T47D (cell line): ENCODE data around the gene LTF.

ENCODE experiments used
- DNase-seq, 2 experiments: peaks; one replicate each; pipeline versions ENCODE4 v3.0.0 to v3.0.0-alpha.2; 2011 to 2012; ENCODE audit warnings: low read depth in 1 of 2, low spot score in 1 of 2
- JUND ChIP-seq: IDR thresholded peaks from 2 replicates; pipeline ENCODE4 v1.6.1; 2012; ENCODE audit warnings: low read depth
- in situ Hi-C: cut with HindIII; loops from 2 replicates; pipeline ENCODE4 v1.10.0; 2016; ENCODE audit warnings: low sequenced_read_pairs, low pct_unique_long_range_greater_than_20kb

LTF gene

GRCh38 chr3:46464326-46465195 is at the start of gene LTF:
TSS of gene LTF (minus strand) at chr3:46464905. CDS start at chr3:46464867, 38 bp downstream.
- DNase-seq: no peak
- TF ChIP-seq JUND: no peak
- in situ Hi-C loops: no loop called here

DNA sequence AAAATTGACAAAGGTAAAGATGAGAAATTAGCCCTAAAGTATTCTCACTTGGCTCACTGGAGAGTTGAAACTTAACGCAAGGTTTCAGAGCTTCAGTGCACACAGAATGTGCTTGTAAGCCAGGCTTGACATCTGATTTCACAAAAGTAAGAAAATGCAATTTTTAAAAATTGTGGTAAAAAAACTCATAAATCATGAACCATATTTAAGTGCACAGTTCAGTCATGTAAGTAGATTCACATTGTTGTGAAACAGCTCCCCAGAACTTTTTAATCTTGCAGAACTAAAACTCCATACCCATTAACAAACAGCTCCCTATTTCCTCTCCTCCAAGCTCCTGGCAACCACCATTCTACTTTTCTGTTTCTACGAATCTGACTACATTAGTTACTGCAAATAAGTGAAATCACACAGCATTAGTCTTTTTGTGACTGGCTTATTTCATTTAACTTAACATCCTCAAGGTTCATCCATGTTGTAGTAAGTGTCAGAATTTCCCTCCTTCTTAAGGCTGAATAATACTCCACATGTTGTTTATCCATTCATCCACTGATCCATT is 47.6 kb upstream of the LTF start:
- TF ChIP-seq JUND: no peak
- in situ Hi-C loops: no loop called here
- no peak for DNase-seq

DNA sequence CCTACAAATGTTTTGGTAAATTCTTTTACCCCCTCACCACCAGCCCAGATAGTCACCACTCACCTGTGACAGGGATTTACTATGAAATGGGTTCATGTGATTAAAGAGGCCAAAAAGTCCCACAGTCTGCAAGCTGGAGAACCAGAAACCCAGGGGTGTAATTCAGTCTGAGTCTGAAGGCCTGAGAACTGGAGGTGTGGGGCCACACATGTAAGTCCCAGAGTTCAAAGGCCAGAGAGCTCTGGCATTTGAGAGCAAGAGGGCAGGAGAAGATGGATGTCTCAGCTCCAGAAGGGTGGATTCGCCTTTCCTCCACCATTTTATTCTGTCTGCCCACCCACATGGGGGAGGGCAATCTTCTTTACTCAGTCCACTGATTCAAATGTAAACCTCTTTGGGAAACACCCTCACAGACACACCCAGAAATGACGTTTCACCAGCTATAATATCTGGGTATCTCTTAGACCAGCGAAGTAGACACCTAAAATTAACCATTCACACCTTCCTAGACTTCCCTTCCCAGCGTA is 45.0 kb upstream of the LTF start:
- no peak for TF ChIP-seq JUND
- DNase-seq: no peak
- in situ Hi-C loops: no loop called here

DNA sequence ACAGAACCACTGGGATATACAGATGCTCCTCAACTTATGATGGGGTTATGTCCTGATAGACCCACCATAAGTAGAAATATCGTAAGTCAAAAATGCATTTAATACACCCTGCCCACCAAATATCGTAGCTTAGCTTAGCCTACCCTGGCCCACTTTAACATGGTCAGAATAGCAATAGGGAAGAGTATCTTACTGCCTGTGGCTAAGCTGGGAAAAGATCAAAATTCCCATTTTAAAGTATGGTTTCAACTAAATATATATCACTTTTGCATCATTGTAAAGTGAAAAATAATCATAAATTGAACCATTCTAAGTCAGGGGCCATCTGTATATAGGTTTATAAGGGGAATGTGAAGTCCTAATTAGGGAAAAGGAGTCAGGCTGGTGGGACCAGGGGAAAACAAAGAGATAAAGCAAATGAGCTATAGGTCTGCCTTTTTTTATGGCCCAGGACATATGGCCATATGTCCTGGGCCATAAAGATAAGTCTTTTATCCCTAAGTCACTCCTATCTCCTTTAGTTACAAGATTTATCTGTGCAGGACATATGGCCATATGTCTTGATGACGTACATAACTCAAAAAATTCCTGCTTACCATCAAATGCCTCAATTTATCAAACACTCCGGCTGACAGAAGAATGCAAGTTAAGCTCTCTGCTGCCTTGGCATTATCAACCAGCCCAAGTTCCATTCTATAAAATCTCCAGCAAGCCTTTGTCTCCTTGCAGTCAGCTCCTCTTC is 44.3 kb upstream of the LTF start:
- DNase-seq: no peak
- no peak for TF ChIP-seq JUND
- in situ Hi-C loops: no loop called here

GRCh38 chr3:46506526-46506925 is 41.8 kb upstream of the LTF start:
- no peak for TF ChIP-seq JUND
- DNase-seq: no peak
- in situ Hi-C loops: no loop called here

- in situ Hi-C loops: no loop called here
- no peak for TF ChIP-seq JUND
- DNase-seq: no peak
These were observed 41.2 kb upstream of the LTF start for GRCh38 chr3:46505953-46506352.

DNA sequence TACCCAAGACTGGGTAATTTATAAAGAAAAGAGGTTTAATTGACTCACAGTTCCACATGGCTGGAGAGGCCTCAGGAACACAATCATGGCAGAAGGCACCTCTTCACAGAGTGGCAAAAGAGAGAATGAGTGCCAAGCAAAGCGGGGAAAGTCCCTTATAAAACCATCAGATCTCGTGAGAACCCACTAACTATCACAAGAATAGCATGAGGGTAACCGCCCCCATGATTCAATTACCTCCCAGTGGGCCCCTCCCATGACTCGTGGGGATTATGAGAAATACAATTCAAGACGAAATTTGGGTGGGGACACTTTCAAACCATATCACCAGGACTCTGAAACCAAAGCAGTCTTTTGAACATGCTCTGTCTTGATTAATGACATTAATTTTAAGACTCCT is 40.1 kb upstream of the LTF start:
- DNase-seq: no peak
- in situ Hi-C loops: no loop called here
- no peak for TF ChIP-seq JUND

- no peak for TF ChIP-seq JUND
- no peak for DNase-seq
- in situ Hi-C loops: no loop called here
These were observed 38.6 kb upstream of the LTF start for GRCh38 chr3:46503200-46503874.

- no peak for DNase-seq
- in situ Hi-C loops: no loop called here
- TF ChIP-seq JUND: no peak
These were observed 37.0 kb upstream of the LTF start for GRCh38 chr3:46501702-46502101.

DNA sequence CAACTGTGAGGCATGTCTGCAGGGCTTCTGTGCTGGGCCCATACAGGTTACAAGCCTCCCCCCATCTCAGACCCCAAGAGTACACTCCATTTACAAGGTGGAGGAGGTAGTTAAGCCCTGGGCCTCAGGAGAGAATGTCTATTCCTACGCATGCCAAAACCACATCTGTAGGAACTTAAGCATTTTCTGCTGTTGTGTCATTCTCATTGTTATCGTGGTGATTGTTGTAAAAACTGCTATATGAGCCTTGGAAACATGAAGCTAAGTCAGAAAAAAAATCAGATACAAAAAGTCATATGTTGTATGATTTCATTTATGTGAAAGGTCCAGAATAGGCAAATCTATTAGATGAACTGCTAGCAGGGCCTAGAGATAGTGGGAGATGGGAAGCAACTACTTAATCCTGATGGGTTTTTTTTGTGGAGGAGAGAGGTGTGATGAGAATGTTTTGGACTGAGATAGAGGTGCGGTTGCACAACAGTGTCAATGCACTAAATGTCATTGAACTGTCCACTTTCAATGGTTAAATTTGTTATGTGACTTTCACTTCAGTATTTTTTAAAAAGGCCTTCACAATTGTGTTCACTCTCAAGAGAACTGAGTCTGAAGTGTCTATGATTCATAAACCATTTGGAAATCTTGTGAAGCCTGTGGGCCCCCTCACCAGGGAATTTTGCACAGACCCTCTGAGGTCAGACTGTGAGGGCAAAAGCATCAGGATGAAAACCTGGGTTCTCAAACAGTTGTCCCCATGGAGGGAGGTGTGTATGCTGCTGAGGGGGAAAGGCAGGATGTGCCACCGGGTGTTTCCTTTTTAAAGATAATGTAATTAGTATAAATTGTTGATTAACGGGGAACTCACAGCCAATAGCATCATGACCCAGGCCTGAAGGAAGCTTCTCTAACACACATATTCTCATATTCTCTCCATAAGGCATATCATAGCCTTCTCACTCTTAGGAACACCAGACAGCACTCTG is 36.2 kb upstream of the LTF start:
- TF ChIP-seq JUND: no peak
- in situ Hi-C loops: no loop called here
- no peak for DNase-seq

DNA sequence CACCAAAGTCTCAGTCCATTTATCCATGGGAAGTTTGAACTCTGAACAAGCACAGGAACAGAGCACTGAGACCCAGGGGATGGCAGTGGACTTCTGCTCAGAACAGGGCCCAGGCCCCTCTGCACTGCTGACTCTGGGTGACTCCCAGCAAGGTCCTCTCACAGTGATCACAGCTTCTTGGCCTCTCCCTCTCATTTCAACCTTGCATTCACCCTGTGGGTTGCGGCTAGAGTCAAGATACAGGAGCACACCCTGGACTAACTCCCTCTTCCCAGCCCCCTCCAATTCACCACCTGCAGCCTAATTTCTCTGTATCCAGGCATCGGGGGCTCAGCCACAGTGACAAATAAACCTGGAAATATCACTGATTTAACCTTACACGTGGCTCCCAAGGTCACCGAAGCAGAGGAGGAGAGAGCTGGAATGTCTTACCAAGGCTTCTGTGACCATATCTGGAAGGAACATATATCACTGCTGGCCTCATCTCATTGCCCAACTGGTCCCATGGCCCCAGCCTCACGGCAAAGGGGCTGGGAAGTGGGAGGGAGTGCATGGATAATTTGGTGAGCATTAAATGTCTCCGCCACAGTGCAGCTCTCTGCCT is 34.3 kb upstream of the LTF start:
- in situ Hi-C loops: no loop called here
- no peak for DNase-seq
- TF ChIP-seq JUND: no peak
